H1 (cell line): Measurements from ENCODE around the gene STX8. TPM values are rescaled to one million over a fixed set of nuclear protein-coding genes. Genes with fewer than 3 reads are reported as not detected.

ENCODE experiments used
- BACH1 ChIP-seq: IDR thresholded peaks from 2 replicates; pipeline ENCODE4 v1.6.1; 2012; ENCODE audit warnings: low read length, improper control_type of control experiment
- EZH2 ChIP-seq: fragments of 200-600 bp; sonication (generic); IDR thresholded peaks from 2 replicates; pipeline ENCODE4 v1.7.1; 2012; ENCODE audit warnings: low read depth, mild to moderate bottlenecking, moderate library complexity, low read length, inconsistent platforms; ENCODE audit not compliant: severe bottlenecking
- GABPA ChIP-seq: IDR thresholded peaks from 2 replicates; pipeline ENCODE4 v1.6.1; 2011; ENCODE audit warnings: mild to moderate bottlenecking, low read length, moderate library complexity, borderline replicate concordance; ENCODE audit not compliant: insufficient read depth
- POLR2A ChIP-seq, 2 experiments: IDR thresholded peaks; 1 replicate in 1 of 2; 2 replicates in 1 of 2; pipeline ENCODE4 v1.6.1; 2011; ENCODE audit warnings: low read depth in 2 of 2, low read length in 2 of 2, mild to moderate bottlenecking in 2 of 2; ENCODE audit errors: control extremely low read depth in 1 of 2
- SIN3A ChIP-seq, 2 experiments: IDR thresholded peaks in 1 of 2; conservative IDR thresholded peaks in 1 of 2; 2 replicates each; pipeline ENCODE4 v1.6.1; 2011 to 2012; ENCODE audit warnings: low read length in 2 of 2, improper control_type of control experiment in 1 of 2, low read depth in 1 of 2, mild to moderate bottlenecking in 1 of 2
- TAF7 ChIP-seq: optimal IDR thresholded peaks from 2 replicates; pipeline ENCODE3; 2011; ENCODE audit warnings: low read depth, mild to moderate bottlenecking, inconsistent platforms, low read length, moderate library complexity, borderline replicate concordance
- polyA plus RNA-seq, 7 experiments: library from polyadenylated mRNA; depleted of rRNA in 3 of 7; stranded (reverse) in 5 of 7; unstranded in 2 of 7; fragments of >200 nt in 5 of 7; fragments of 200-250 nt in 2 of 7; gene quantifications; 1 replicate in 5 of 7; 2 replicates in 1 of 7; 4 replicates in 1 of 7; pipeline versions ENCODE4 v1.2.1 to v1.2.3, GENCODE V29; 2011 to 2013; ENCODE audit warnings: missing spikeins in 2 of 7, mixed read lengths in 2 of 7
- total RNA-seq: library from RNA; stranded (reverse); fragmentation: NEBNext Ultra II Directional; extraction: Animal tissue kit (Norgen Biotek cat#: 25700); gene quantifications from 2 replicates; pipeline ENCODE4 v1.2.1, GENCODE V29; 2021
- TF ChIP-seq, protein P1 (sequence below): IDR thresholded peaks from 2 replicates; pipeline ENCODE4 v1.6.1; 2012; ENCODE audit warnings: inconsistent platforms

STX8 gene
- total and polyA plus RNA-seq, 2 of the 8 experiments (the other 6 are each of a cell fraction or from before 2014, with no cell fraction given), result 22.8 to 42.5 TPM

DNA sequence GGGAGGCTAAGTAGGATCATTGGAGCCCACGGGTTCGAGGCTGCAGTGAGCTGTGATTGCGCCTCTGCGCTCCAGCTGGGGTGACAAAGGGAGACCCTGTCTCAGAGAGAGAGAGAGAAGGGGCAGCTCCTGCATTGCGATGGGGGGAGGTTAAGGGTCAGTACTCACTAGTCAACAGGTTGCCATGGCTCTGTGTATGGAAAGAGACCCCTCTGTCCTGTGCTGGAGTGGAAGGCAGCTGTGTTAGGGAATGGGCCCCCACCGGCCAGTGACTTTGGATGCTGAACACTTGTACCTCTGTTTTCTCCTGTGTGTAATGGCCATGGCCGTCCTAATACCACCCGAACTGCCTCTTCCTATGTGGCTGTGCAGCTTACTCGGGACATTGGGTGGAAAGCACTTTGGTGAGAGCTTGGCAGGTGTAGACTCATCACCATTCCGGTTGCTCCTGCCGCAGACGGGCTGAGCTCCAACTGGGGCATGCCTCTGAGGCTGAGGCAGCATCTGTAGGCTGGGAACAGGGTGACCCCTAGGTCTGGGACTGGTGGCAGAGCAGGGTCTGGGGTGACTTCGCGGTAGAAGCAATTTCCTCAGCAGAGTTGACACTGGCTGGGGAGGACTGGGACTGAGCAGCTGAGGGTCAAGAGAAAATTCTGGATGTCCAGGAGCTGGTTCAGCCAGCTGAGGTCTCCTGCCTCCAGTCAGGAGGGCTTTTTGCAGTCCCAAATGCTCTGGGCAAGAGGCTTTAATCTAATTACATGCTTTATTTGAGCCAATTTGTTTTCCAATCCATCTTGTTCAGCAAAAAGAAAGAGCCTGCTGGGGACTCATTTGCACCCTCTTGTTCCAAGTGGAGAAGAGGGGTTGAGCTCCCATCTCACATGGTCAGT lies 369.9 kb downstream of the STX8 start (continued):
- TF ChIP-seq, protein P1, sequence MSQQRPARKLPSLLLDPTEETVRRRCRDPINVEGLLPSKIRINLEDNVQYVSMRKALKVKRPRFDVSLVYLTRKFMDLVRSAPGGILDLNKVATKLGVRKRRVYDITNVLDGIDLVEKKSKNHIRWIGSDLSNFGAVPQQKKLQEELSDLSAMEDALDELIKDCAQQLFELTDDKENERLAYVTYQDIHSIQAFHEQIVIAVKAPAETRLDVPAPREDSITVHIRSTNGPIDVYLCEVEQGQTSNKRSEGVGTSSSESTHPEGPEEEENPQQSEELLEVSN, result no peak
- TF ChIP-seq EZH2 (no peak), GABPA (no peak), TAF7 (no peak), SIN3A (conservative IDR thresholded peaks at IDR 0.05 in 1 of 2, IDR thresholded peaks at IDR 0.05 in 1 of 2; ENCODE audit: low read depth in 1 of 2, low read length in 2 of 2) (no peak), BACH1 (no peak), POLR2A (IDR thresholded peaks at IDR 0.05; ENCODE audit: control extremely low read depth in 1 of 2, low read depth in 2 of 2, low read length in 2 of 2) (no peak)
